NCI-H2227 treated with DMSO at 0.1 percent for 48 hours (cell line): ENCODE results near the gene C1QTNF12.
"Not testable (repeated sequence)": the region's sequence is repeated elsewhere in the genome, so short reads cannot be mapped to it uniquely, and the experiment has no call there.

Experiments
- DNase-seq: peaks from one replicate; lab custom pipeline; 2025; lab: John Stamatoyannopoulos, UW

Gene C1QTNF12

GRCh38 chr1:1199141-1199960, 47.2 kb downstream of the C1QTNF12 start:
- DNase-seq: no peak

GRCh38 chr1:1198423-1199140, 47.9 kb downstream of the C1QTNF12 start:
- DNase-seq: no peak

- no peak for DNase-seq
Measured at GRCh38 chr1:1197551-1198422, 48.7 kb downstream of the C1QTNF12 start.

DNA sequence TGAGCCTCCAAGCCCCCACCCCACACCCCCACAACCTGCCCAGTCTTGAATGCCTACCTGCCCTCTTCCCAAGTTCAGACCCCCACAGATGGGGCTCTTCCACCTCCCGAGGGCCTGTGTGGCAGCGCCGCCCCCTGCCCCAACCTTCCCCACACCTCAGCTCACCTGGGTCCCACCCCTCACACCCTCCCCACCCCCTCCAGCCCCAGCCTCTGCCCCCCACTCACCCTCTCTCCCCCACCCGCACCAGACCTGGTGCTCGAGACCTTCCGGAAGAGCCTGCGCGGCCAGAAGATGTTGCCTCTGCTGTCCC, 49.4 kb downstream of the C1QTNF12 start:
- DNase-seq: no peak

GRCh38 chr1:1196431-1197187, 49.9 kb downstream of the C1QTNF12 start:
- DNase-seq: no peak

- DNase-seq: not testable (repeated sequence)
Measured at GRCh38 chr1:1195726-1196125, 50.8 kb downstream of the C1QTNF12 start.

GRCh38 chr1:1194723-1195122, 51.8 kb downstream of the C1QTNF12 start:
- no peak for DNase-seq
